NCI-H2196 (cell line): ENCODE measurements around the gene CLDN6.
A peak's percentile ranks its signal among the peaks of the same experiment; 100 is the strongest.
"Not testable (repeated sequence)": the region's sequence is repeated elsewhere in the genome, so short reads cannot be mapped to it uniquely, and the experiment has no call there.

Source experiments
- DNase-seq: peaks from one replicate; lab custom pipeline; 2025; ENCODE audit not compliant: unreplicated experiment; lab: John Stamatoyannopoulos, UW

Gene CLDN6

GRCh38 chr16:3017794-3018506 is at the start of gene CLDN6:
Gene CLDN6 (minus strand): TSS chr16:3018183. CDS start chr16:3016021, 2,162 bp downstream.
- peak; percentile 11 for DNase-seq

DNA sequence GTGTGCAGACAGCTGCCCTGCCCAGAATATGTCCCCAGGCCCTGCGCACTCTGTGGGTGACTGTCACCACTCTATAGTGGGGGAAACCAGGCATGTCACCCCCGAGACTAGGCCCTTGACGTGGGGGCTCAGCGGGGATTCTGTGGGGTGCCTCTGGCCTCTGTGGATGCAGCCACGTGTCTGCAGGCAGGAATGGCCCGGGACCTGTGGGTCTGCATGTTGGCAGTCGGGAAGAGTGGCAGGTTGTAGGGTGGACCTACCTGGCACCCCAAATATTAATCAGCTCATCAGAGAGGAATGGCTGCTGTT is 48.4 kb upstream of the CLDN6 start:
- no peak for DNase-seq

- no peak for DNase-seq
Measured at GRCh38 chr16:3065742-3066439, 47.9 kb upstream of the CLDN6 start.

DNA sequence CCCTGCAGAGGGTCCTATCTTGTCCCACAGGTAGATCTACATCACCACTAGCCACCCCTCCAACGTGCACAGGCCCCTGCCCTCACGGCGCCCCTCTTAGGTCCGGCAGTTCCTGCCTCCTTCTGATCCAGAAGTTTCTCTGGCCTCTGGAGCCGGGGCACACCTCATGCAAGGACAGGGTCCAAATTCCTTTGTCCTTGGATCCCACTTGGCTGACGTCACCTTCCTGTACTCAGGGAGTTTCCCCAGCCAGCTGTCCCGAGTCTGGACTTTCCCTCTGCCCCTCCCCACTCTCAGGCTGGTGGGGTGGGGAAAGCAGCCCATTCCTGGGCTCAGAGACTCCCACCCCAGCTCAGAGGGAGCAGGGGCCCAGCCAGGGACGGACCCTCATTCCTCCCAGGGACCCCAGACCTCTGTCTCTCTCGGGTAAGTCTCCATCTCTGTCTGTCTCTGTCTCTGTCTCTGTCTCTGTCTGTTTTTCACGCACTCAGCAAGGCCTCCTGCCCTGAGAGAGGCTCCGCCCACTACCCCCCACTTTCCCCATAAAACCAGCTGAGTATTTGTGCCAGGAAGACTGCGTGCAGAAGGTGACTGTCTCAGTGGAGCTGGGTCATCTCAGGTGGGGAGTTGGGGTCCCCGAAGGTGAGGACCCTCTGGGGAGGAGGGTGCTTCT is 47.2 kb upstream of the CLDN6 start, which contains the start of gene IL32:
IL32 (plus strand) TSS at position 572 of the 673 bp plus-strand sequence. CDS start 172 bp downstream, outside the sequence.
- DNase-seq = no peak

GRCh38 chr16:3063625-3064386 is 45.8 kb upstream of the CLDN6 start:
- no peak for DNase-seq

- DNase-seq = no peak
Measured at GRCh38 chr16:3062553-3062952, 44.6 kb upstream of the CLDN6 start.

- no peak for DNase-seq
Measured at GRCh38 chr16:3060339-3061127, 42.5 kb upstream of the CLDN6 start.

- DNase-seq = no peak
Measured at GRCh38 chr16:3059723-3060242, 41.8 kb upstream of the CLDN6 start.

DNA sequence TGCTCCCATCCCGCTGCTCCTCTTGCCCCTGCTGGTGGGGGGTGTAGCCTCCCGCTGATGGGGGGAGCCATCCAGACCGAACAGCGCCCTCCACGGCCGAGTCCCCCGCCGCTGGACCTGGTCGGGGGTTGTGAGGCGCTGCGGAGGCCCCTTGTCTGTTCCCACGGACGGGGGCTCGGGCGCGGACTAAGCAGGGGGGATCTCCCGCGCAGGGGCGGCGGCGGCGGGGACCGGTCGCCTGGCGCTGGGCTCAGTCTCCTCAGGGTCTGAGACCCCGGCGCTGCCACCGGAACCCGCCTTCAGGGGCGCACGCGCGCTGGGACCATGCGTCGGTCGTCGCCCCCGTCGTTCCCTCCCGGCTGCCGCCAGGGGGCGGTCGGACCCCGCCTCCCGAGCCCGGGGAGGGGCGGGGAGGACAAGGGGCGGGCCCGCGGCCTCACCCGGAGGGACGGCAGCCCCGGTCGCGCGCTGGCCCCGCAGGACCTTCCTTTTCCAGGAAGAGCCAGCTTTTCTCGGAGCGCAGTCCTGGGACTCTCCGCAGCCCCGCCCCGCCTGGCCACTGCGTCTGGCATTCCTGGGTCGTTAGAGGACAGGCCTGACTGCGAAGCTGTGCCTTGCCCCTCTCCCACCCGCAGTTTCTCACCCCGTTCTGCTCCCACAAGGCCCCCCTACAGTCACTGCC is 41.2 kb upstream of the CLDN6 start:
- peak; percentile 93 for DNase-seq

DNA sequence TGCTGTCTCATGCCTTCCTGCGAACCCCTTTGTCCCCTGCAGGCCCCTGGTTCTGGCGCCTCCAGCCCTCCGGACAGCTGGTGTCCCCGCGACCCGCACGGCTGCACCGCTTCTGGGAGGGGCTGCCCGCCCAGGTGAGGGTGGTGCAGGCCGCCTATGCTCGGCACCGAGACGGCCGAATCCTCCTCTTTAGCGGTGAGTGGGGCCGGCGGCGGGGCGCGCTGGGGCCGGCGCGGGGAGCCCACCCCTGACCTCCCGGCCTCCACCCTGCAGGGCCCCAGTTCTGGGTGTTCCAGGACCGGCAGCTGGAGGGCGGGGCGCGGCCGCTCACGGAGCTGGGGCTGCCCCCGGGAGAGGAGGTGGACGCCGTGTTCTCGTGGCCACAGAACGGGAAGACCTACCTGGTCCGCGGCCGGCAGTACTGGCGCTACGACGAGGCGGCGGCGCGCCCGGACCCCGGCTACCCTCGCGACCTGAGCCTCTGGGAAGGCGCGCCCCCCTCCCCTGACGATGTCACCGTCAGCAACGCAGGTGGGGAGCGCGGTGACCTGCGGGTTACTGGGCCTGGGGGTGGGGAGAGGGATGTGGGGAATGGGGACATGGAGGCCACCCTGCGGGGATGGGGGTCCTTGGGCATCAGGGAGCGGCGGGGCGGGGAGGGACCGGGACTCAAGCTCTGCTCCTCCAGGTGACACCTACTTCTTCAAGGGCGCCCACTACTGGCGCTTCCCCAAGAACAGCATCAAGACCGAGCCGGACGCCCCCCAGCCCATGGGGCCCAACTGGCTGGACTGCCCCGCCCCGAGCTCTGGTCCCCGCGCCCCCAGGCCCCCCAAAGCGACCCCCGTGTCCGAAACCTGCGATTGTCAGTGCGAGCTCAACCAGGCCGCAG is 40.4 kb upstream of the CLDN6 start:
- DNase-seq = peak; percentile 25

DNA sequence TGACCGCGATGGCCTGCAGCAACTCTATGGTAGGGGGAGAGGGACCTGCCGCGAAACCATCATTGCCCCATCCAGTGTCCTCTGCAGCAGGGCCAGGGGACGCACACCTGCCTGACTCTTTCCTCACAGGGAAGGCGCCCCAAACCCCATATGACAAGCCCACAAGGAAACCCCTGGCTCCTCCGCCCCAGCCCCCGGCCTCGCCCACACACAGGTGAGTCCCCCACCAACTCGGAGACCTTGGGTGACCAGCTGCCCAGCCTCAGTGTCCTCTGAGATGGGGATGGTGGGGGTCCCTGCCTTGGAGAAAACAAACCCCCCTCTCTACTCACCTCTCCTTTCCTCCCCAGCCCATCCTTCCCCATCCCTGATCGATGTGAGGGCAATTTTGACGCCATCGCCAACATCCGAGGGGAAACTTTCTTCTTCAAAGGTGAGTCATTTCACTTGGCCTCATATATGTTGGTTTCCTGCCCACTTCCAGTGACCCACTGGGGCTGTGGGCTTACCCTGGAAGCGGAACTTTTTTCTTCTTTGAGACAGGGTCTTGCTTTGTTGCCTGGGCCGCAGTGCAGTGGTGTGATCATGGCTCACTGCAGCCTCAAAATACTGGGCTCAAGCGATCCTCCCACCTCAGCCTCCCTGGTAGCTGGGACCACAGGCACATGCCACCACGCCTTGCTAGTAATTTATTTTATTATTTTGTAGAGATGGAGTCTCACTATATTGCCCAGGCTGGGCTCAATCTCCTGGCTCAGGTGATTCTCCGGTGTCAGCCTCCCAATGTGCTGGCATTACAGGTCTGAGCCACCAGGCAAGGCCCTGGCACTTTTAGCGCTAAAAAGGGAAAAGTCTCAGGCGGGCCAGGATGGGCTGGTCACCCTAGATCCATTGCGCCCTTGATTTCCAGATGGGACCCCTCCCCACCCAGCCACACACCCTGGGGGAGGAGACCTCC is 39.5 kb upstream of the CLDN6 start:
- DNase-seq = no peak

- no peak for DNase-seq
Measured at GRCh38 chr16:3056336-3057180, 38.6 kb upstream of the CLDN6 start.

- DNase-seq = not testable (repeated sequence)
Measured at GRCh38 chr16:3055734-3056115, 37.7 kb upstream of the CLDN6 start.

DNA sequence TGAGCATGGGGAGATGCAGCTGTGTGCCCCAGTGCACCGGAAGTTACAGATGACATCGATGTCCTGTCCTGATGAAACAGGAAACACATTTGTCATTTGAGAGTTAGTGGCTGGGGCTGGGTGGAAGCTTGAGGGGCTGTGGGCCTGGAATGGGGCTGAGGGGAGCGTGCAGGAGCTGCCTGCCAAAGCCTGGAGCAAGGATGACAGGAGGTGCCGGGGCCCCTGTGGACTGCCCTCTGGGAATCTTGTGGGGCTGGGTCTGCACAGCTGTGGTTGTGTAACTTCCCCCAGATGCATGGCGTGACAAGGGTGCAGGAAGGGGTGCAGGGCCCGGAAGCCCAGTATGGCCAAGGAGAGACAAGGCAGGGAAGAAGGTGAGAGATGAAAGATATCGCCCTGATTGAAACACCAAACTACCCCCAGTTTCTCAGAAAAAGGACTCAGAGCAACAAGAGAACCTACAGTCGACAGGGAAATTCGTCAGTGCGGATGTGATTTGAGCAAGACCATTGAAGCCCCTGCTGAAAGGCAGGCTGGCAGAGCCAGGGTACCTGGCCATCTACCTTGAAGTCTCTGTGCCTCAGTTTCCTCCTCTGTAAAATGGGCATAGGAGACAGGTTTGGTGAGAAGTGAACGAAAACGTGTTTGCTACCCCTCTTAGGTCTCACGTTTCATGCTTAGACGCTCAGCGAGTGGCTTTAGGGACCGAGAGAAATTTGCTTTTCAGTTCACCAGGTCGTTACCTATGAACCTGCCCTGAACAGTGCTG is 37.2 kb upstream of the CLDN6 start:
- no peak for DNase-seq

- not testable (repeated sequence) for DNase-seq
Measured at GRCh38 chr16:3053330-3053710, 35.3 kb upstream of the CLDN6 start.
